HepG2 (cell line): Measurements from ENCODE around the gene EVI5. TPM values are rescaled to one million over a fixed set of nuclear protein-coding genes. Genes with fewer than 3 reads are reported as not detected.
A peak's percentile ranks its signal among the peaks of the same experiment; 100 is the strongest.

ENCODE experiments used
- CSRNP2 ChIP-seq: sonication (generic); formaldehyde crosslinking; conservative IDR thresholded peaks from 2 replicates; pipeline ENCODE4 v1.8.0; 2022; ENCODE audit warnings: low read depth, missing genetic modification reagents
- DR1 ChIP-seq: sonication (generic); formaldehyde crosslinking; IDR thresholded peaks from 2 replicates; pipeline ENCODE4 v1.8.0; 2021; ENCODE audit warnings: mild to moderate bottlenecking, missing genetic modification reagents, inconsistent platforms
- MTA3 ChIP-seq: sonication (generic); formaldehyde crosslinking; IDR thresholded peaks from 2 replicates; pipeline ENCODE4 v1.4.0; 2020; ENCODE audit warnings: missing genetic modification reagents
- NFIB ChIP-seq: sonication (generic); formaldehyde crosslinking; IDR thresholded peaks from 2 replicates; pipeline ENCODE4 v1.9.0; 2021; ENCODE audit warnings: missing genetic modification reagents, mild to moderate bottlenecking, borderline replicate concordance
- PRDM4 ChIP-seq: sonication (generic); formaldehyde crosslinking; IDR thresholded peaks from 2 replicates; pipeline ENCODE4 v1.9.0; 2021; ENCODE audit warnings: missing genetic modification reagents, borderline replicate concordance
- SRSF9 ChIP-seq: fragments of 200-400 bp; formaldehyde crosslinking; IDR thresholded peaks from 2 replicates; pipeline ENCODE4 v1.6.1; 2018; ENCODE audit warnings: borderline replicate concordance, mild to moderate bottlenecking, low read depth, low read length; ENCODE audit not compliant: insufficient read depth, poor library complexity, severe bottlenecking
- ZNF263 ChIP-seq: sonication (generic); formaldehyde crosslinking; IDR thresholded peaks from 2 replicates; pipeline ENCODE4 v1.4.0; 2020; ENCODE audit warnings: missing genetic modification reagents
- ZNF296 ChIP-seq: sonication (generic); formaldehyde crosslinking; conservative IDR thresholded peaks from 2 replicates; pipeline ENCODE4 v1.5.0; 2020; ENCODE audit warnings: mild to moderate bottlenecking, missing genetic modification reagents
- polyA plus RNA-seq, 8 experiments: library from polyadenylated mRNA; depleted of rRNA in 3 of 8; stranded (reverse) in 7 of 8; unstranded in 1 of 8; fragments of >200 nt; fragmentation: Illumina TruSeq in 4 of 8; extraction: Trizol in 4 of 8; gene quantifications; 2 replicates each; pipeline versions ENCODE4 v1.2.1 to v1.2.3, GENCODE V29; 2011 to 2016; ENCODE audit warnings: low read depth in 4 of 8, missing spikeins in 1 of 8, mixed read lengths in 1 of 8; ENCODE audit not compliant: insufficient read depth in 1 of 8
- total RNA-seq, 5 experiments: library from RNA; depleted of rRNA; stranded (reverse); fragments of >200 nt; fragmentation: Illumina TruSeq; extraction: Trizol; gene quantifications; 2 replicates each; pipeline ENCODE4 v1.2.3, GENCODE V29; 2016; ENCODE audit warnings: low read depth in 1 of 5
- TF ChIP-seq, protein P1 (sequence below): sonication (generic); formaldehyde crosslinking; IDR thresholded peaks from 2 replicates; pipeline ENCODE4 v1.4.0; 2020; ENCODE audit warnings: missing genetic modification reagents
- TF ChIP-seq, protein P2 (sequence below): sonication (generic); formaldehyde crosslinking; IDR thresholded peaks from 2 replicates; pipeline ENCODE4 v1.9.0; 2021; ENCODE audit warnings: missing genetic modification reagents, borderline replicate concordance
- TF ChIP-seq, protein P3 (sequence below): IDR thresholded peaks from 2 replicates; pipeline ENCODE4 v1.6.1; 2016; ENCODE audit warnings: mild to moderate bottlenecking
- TF ChIP-seq, protein P4 (sequence below): IDR thresholded peaks from 2 replicates; pipeline ENCODE4 v1.6.1; 2016; ENCODE audit warnings: low read depth, missing genetic modification reagents, missing compliant biosample characterization

The EVI5 gene
- total and polyA plus RNA-seq, 2 of the 13 experiments (the other 11 are each of a cell fraction or from before 2014, with no cell fraction given): 4.0 to 12.6 TPM

GRCh38 chr1:92784639-92785500 is at the start of gene EVI5 (continued):
- TF ChIP-seq, protein P1, sequence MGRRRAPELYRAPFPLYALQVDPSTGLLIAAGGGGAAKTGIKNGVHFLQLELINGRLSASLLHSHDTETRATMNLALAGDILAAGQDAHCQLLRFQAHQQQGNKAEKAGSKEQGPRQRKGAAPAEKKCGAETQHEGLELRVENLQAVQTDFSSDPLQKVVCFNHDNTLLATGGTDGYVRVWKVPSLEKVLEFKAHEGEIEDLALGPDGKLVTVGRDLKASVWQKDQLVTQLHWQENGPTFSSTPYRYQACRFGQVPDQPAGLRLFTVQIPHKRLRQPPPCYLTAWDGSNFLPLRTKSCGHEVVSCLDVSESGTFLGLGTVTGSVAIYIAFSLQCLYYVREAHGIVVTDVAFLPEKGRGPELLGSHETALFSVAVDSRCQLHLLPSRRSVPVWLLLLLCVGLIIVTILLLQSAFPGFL (CRISPR knock-in tag): peak; percentile 96; the same call in 1 of the 2 replicates
- TF ChIP-seq ZNF263 (CRISPR knock-in tag) (peak; percentile 84), DR1 (peak; percentile 29), MTA3 (no peak), ZNF296 (CRISPR knock-in tag) (peak; percentile 50; the same call in 1 of the 2 replicates), SRSF9 (no peak), NFIB (CRISPR knock-in tag) (peak; percentile 92; the same call in 1 of the 2 replicates), PRDM4 (CRISPR knock-in tag) (peak; percentile 95; the same call in 1 of the 2 replicates), CSRNP2 (CRISPR knock-in tag) (peak; percentile 80; the same call in 1 of the 2 replicates)
- TF ChIP-seq, protein P2, sequence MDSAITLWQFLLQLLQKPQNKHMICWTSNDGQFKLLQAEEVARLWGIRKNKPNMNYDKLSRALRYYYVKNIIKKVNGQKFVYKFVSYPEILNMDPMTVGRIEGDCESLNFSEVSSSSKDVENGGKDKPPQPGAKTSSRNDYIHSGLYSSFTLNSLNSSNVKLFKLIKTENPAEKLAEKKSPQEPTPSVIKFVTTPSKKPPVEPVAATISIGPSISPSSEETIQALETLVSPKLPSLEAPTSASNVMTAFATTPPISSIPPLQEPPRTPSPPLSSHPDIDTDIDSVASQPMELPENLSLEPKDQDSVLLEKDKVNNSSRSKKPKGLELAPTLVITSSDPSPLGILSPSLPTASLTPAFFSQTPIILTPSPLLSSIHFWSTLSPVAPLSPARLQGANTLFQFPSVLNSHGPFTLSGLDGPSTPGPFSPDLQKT (CRISPR knock-in tag): peak; percentile 64; the same call in 1 of the 2 replicates
- TF ChIP-seq, protein P3, sequence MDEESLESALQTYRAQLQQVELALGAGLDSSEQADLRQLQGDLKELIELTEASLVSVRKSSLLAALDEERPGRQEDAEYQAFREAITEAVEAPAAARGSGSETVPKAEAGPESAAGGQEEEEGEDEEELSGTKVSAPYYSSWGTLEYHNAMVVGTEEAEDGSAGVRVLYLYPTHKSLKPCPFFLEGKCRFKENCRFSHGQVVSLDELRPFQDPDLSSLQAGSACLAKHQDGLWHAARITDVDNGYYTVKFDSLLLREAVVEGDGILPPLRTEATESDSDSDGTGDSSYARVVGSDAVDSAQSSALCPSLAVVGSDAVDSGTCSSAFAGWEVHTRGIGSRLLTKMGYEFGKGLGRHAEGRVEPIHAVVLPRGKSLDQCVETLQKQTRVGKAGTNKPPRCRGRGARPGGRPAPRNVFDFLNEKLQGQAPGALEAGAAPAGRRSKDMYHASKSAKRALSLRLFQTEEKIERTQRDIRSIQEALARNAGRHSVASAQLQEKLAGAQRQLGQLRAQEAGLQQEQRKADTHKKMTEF (CRISPR knock-in tag): peak; percentile 93
- TF ChIP-seq, protein P4, sequence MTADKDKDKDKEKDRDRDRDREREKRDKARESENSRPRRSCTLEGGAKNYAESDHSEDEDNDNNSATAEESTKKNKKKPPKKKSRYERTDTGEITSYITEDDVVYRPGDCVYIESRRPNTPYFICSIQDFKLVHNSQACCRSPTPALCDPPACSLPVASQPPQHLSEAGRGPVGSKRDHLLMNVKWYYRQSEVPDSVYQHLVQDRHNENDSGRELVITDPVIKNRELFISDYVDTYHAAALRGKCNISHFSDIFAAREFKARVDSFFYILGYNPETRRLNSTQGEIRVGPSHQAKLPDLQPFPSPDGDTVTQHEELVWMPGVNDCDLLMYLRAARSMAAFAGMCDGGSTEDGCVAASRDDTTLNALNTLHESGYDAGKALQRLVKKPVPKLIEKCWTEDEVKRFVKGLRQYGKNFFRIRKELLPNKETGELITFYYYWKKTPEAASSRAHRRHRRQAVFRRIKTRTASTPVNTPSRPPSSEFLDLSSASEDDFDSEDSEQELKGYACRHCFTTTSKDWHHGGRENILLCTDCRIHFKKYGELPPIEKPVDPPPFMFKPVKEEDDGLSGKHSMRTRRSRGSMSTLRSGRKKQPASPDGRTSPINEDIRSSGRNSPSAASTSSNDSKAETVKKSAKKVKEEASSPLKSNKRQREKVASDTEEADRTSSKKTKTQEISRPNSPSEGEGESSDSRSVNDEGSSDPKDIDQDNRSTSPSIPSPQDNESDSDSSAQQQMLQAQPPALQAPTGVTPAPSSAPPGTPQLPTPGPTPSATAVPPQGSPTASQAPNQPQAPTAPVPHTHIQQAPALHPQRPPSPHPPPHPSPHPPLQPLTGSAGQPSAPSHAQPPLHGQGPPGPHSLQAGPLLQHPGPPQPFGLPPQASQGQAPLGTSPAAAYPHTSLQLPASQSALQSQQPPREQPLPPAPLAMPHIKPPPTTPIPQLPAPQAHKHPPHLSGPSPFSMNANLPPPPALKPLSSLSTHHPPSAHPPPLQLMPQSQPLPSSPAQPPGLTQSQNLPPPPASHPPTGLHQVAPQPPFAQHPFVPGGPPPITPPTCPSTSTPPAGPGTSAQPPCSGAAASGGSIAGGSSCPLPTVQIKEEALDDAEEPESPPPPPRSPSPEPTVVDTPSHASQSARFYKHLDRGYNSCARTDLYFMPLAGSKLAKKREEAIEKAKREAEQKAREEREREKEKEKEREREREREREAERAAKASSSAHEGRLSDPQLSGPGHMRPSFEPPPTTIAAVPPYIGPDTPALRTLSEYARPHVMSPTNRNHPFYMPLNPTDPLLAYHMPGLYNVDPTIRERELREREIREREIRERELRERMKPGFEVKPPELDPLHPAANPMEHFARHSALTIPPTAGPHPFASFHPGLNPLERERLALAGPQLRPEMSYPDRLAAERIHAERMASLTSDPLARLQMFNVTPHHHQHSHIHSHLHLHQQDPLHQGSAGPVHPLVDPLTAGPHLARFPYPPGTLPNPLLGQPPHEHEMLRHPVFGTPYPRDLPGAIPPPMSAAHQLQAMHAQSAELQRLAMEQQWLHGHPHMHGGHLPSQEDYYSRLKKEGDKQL (CRISPR knock-in tag): no peak
